HG03442 (cell line): Measurements from ENCODE around the gene ARPC2.
"Not testable (repeated sequence)": the region's sequence is repeated elsewhere in the genome, so short reads cannot be mapped to it uniquely, and the experiment has no call there.

ENCODE experiments used
- ATAC-seq: cut with Tn5 transposase; IDR thresholded peaks from one replicate; pipeline ENCODE4 v1.9.1; 2021; ENCODE audit warnings: mild to moderate bottlenecking, moderate library complexity; ENCODE audit not compliant: unreplicated experiment

The ARPC2 gene

DNA sequence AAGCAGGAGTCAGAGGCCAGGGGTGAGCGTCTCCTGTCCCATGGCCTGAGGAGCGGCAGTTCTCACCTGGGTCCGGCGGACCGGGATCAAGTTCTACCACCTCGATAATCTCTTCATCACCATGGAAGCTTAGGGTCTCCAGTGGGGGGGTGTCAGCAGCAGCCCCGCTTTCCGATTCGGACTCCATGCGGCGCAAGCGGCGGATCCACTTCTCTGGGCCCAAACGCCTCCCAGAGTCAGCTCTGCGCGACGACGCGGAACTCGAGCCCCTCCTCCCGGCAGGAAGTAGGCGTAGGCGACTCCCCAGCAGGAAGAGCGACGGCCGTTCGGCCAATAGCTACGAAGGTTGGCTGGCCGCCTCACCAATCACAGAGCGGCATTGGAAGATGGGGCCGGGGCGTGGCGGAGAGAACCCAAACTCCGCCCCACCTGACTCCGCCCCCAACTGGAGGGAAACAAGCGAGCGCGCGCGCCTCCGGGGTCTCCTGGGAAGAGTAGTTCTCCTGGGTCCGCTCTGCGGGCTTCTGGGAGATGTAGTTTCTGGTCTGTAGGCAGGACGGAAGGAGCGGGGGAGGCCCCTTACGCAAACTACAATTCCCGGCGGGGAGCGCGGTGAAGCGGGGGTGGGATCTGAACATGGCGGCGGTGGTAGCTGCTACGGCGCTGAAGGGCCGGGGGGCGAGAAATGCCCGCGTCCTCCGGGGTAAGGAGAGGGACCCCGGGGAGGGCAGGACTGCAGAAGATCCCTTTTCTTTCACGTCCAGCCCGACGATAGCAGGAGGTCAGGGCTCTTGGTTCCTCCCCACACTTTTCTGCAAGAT lies 53.1 kb downstream of the ARPC2 start, which contains the start of the genes AAMP and PNKD:
Gene AAMP, minus strand, starts transcription at position 238 of the 821 bp plus-strand sequence. Its CDS starts 51 bp downstream, at position 187.
Gene PNKD, plus strand, starts transcription at position 620 of the 821 bp plus-strand sequence. Its CDS starts 17 bp downstream, at position 637.
- ATAC-seq, result peak; percentile 88

DNA sequence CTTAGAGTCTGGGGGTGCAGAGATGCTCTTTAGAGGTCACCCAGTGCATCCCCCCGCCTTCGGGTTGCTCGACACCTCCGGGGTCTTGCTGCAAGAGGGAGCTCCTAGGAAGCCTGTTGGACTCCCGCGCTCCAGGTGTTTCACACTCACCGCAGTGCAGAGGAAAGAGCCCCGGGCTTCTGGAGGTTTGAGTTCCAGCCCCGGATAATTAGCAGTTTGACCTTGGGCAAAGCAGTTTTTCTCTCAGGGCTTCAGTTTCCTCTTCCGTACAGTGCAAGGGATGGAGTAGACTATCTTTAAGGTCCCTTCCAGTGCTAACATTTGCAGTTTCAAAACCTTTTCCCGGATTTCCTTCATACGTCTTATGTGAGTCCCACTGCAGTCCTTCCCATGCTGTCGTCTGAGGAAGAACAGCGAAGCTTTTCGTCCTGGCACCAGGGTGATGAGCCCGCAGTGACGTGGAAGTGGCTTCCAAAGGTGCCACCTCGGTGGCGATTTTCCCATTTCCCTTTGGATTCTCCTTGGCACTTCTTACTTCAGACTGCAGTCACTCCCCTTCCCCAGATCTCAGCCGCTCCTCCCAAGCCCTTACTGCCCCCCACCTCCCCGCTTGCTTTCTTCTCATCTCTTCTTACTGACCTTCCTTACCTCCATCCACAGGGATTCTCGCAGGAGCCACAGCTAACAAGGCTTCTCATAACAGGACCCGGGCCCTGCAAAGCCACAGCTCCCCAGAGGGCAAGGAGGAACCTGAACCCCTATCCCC lies 53.9 kb downstream of the ARPC2 start:
- ATAC-seq, result no peak

DNA sequence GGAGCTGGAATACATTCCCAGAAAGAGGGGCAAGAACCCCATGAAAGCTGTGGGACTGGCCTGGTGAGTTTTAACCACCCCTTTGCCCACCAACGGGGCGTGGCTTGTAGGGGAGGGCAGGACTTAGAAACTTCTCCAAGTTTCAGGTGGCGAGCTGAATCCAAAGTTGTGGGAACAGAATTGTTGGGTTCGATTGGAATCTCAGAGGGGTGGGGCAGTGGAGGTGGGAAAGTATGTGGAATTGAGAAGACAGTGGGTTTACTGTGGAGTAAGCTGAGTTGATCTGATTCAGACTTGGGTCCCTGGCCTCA lies 54.5 kb downstream of the ARPC2 start:
- ATAC-seq, result no peak

DNA sequence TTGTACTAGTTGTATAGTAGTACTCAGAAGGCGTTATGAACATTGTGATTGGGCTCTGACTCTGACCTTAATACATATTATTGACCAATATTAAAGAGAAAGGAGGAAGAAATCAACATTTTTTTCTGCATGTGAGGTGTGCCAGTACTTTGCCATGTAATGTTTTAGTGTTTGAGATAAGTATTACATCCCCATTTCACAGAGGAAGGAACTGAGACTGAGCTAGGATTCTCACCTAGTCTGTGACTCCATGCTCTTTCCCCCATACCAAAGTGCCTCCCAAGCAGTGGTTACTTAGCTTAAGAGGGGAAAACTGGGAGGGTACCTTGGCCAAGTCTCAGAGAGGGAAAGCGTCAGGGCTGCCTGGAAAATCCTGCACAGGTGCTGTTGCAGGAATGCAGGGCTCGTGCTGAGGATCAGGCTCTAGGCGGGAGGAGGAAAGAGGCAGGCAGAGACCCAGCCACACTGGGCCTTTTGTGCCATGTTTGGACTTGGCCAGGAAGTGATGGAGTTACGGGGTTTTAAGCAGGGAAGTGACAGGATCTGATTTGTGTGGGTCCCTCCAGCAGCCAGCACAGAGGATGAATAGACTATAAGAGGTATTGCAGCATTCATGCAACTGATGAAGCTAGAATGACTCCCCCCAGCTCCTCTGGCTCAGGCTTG lies 55.0 kb downstream of the ARPC2 start:
- ATAC-seq, result no peak

DNA sequence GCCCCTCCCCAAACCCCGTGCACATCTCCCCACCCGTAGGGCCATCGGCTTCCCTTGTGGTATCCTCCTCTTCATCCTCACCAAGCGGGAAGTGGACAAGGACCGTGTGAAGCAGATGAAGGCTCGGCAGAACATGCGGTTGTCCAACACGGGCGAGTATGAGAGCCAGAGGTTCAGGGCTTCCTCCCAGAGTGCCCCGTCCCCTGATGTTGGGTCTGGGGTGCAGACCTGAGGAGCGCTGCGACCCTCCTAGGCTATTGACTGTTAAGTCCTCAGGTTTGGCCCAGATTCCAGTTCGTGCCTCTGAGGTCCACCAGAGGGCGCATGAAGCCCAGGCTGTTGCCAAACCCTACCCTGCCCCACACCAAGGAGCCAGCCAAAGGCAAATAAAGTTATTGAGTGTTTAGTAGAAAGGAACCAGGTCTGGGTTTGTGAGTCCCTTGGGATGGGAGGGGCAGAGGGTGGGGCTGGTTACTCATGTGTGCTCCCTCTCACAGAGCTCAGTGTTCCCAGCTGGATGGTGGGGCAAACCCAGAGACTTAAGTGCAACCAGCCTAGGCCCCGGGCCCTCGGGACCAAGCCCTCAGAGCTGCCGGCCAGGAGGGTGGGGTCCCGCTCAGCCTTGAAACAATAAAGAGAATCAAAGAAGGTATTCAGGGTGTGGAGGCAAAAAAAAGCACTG lies 55.7 kb downstream of the ARPC2 start:
- peak; percentile 23 for ATAC-seq

DNA sequence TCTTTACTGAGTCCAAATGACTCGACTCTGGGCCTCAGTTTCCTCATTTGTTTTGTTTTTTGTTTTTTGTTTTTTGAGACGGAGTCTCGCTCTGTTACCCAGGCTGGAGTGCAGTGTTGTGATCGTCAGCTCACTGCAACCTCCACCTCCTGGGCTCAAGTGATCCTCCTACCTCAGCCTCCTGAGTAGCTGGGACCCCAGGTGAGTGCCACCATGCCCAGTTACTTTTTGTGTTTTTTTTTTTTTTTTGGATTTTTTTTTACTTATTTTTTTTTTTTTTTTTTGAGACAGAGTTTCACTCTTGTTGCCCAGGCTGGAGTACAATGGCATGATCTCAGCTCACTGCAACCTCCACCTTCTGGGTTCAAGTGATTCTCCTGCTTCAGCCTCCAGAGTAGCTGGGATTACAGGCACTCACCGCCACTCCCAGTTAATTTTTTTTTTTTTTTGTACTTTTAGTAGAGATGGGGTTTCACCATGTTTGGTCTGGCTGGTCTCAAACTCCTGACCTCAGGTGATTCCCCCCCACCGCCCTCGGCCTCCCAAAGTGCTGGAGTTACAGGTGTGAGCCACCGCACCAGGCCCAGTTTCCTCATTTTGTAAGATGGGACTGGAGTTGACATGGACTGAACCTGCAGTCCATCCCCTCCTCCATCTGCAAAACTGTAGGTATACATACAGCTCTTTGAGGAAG lies 56.4 kb downstream of the ARPC2 start:
- not testable (repeated sequence) for ATAC-seq

DNA sequence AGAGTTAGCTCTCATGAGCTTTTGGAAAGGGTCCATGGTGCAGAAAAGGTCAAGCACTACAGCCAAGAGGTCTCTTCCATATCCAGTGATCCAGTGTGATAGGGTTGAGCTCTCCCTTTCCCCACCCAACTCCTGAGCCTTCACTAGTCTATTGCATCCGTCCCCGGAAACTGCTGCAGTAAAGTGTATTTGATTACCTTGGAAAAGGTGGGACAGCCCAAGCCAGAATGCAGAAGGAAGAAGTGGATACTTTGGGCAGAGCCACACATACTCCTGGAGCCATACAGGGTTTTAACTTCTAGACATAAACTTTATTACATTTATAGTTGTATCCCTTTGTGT lies 56.9 kb downstream of the ARPC2 start:
- ATAC-seq, result no peak

DNA sequence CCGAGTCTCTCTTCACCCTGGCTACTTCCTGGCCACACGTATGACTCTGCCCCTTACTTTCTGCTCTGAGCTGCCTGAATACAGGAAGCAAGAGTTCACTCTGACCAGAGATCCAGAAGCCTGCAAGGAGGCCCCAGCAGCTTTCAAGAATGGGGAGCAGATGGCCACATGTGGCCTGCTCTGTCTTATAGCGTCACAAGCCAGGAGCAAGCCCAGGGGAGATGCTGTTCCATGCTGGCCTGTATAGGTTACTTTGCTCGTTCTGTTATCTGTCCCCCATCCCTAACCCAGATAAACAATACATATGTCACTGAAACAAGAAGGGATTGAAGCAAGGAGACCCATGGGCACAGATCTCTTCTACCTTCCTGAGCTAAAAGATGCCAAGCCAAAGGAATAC lies 57.6 kb downstream of the ARPC2 start:
- no peak for ATAC-seq

DNA sequence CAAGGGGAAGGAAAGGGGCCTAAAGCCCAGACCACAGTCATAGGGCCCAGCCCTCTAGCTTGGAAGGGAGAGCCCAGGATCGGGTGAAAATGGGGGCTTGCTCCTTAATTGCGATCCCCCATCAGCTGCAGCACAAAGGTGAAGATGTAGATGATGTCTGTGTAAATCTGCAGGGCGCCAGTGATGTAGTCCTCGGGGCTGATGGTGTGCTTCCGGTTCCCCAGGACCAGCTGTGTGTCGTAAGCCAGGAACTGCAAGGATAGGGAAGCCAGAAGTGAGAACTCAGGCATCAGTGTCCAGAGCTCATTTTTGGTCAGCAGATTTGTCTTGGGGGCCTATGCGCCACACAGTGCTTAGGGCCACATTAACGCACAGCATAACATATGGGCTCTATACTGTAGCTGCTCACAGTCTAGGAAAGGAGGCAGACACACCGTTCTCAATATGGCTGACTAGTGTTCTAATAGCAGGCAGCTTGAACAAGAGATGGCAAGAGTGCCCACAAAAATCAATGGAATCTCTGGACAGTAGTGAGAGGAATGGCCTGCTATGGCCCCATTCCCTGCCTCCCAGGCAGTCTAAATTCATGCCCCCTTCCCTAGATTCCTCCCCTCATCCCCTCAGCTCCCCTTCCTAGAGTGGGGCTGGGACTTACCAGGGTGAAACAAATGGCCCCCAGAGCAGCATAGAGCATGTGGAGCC lies 58.5 kb downstream of the ARPC2 start:
- no peak for ATAC-seq

DNA sequence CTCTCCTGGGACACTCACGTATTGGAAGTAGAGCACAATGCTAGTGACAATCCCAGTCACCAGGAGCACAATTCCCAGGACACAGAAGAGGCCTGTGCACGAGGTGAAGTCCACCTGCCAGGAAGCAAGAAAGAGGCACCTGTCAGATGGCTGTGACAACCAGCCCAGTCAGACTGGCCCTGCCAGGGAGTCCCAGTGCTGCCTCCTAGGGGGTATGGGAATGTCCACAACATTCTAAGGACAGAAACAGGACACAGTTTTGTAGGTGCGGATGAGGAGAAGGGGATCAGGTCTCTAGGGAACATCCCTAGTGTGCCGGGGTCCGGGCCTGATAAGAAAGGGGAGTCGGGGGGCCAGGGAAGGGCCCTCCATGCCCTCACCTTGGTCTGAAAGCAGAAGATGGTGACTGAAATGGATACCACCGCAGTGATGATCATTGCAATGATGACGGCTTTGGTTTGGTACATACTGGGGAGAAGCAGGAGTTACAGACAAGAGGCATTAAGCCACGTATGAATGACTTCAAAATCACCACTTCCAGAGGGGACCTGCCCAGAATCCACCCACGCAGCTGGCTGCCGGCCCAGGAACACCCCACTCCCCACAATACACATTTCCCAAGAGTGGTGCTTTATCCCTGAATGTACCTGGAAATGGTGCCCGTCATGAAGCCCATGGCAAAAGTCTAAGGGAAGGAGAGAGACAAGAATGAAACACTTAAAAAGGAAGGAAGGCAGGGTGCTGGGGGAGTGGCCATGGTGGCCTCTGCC lies 60.2 kb downstream of the ARPC2 start:
- ATAC-seq, result no peak

DNA sequence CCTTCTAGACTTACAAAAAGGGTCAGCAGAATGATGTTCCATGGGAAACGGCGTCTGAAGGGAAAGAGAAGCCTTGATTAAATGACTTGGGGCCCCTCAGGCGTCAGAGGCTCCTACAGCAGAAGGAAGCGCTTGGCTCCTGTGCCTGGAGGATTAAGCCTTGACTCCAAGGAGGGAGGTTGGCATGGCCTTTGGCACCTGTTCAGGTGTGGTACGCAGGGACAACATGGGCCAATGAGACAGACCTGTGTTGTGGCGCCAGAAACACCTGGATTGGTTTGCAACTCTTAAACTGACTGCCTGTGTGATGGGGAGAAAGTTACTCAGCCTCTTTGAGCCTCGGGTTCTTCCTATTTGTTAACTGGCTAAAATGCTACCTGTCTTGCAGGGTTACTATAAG lies 60.9 kb downstream of the ARPC2 start:
- no peak for ATAC-seq

DNA sequence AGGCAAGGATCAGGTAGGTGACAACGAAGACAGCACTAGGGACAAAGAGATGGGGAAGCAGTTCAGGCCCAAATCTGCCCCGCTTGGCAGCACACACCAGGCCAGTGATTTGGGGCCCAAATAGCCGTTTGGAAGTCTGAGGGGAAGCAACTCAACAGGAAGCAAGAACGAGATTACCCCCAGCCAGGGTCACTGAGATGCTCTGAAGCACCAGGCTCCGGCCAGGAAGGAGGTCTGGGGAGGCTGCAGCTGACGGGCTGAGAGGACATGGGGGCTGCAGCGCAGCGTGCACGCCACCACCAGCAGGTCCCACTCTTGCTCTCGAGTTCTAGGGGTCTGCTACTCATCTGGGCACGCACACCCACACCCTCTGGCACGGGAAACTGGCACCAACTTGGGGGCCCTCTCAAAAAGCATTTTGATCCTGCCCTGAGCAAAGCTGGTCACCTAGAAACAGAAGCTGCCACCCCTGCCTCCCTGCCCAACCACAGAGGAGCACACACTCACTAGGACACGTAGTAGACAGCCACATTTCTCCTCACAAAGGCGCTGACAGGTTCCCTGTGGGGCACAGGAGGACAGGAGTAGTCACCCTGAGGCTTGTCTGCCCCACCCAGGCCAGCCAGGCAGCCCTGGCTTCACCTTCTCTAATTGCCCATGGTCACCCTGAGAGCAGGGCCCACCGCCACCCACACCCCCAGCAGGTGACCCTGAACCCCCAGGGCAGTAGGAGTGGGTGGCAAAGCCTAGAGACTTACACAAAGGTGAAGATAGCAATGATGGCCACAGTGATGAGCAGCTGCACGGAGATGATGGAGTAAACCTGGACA lies 61.8 kb downstream of the ARPC2 start:
- no peak for ATAC-seq

DNA sequence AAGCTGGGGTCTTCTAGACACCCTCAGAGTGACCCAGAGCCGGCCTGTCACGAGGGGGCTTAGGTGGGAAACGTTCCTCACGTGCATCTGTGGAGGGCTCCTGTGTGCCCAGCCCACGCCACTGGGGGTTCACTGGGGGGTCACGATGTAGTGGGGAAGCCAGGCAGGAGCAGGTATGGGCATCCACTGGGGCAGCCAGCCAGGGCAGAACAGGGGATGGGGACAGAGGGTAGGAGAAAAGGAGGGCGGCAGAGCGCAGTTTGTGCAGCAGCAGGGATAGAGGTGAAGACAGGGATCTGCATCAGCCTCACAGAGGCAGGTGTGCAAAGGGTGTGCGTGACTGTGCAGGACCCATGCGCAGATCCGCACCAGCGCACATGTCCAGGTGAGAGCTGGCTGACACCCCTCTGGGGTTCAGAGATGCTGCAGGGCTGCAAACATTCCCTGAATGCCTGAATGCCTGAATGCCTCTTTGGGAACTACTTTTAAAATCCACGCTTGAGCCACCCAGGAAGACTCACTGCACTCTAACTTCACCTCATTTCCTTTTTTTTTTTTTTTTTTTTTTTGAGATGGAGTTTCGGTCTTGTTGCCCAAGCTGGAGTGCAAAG lies 63.4 kb downstream of the ARPC2 start:
- no peak for ATAC-seq

DNA sequence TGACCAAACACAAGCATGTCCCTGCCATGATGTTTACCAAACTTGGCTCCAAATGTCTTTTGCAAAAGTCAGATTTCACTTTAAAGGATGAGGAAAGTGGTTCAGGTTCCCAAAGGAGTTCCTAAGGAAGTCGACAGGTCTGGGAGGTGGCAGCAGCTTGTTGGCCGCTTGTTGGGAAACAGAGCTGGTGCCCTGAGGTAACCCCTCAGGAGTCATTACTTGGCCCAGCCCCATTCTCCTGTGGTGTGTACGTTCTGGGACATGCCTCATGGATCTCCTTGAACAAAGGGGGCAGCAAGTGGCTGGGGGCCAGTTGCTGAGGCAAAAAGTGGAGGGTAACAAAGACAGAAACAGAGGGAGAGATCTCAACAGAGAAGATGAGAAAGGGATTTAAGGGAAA lies 64.5 kb downstream of the ARPC2 start:
- ATAC-seq, result no peak

DNA sequence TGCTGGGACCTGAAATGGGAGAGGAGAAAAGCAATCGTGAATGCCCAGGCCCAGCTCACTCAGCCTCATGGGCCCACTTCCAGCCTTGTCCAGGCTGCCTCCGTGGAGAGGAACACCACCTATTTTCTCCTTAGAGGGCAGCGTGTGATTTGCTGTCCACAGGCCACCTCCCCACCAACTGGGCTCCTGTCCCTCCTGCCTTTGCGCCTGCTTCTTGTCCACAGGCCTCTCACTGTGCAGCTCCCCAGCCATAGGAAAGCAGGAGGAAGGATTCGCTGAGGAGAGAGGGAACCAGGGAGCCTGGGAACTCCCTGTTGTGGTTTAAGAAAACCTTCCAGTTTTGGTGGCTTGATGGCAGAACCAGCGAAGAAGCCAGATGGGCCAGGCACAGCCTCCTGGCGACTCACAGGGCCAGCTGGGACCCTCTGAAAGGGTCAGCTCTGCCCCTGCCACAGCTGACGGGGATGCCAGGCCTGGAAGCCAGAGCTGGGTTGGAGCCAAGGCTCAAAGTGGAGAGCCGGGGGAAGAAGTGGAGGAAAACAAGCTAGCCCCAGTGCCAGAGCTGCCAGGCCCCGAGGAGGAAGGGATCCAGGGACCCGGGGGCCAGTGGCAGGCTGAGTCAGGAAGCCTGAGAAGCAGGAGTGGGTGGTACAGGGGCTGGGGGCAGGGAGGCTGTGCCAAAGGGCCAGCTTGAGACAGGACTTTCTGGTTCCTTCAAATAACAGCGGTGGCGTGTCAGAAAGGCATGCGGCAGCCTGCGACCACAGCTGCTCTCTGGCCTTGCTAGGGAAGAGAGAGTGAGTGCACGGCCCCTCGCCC lies 65.4 kb downstream of the ARPC2 start:
- no peak for ATAC-seq

DNA sequence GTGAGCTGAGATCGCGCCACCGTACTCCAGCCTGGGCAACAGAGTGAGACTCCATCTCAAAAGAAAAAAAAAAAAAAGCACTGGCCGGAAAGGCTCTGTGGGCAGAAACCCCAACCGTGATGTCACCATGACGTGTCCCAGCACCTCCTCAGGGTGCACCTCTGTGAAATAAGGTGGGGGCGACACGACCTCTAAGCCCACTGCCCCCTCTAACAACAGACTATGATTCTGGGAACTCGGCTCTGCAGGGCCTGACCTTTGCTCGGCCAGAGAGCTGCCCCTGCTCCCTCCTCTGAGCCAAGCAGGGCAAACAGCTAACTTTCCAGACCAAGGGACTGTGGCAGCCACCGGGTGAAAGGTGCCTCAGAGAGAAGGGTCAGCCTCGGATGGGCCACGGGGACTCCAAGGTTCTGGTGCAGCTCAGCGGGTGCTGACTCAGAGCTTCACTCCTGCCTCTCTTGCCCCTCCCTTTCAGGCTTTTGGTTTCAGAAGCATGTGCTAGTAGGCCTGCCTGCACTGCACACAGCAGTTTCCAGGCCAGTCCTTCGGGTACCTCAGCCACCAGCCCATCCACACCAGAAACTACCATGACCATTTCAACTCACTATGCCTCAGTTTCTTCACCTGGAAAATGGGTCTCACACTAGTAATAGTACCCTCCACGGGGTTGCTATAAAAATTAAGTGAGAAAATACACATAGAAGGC lies 67.3 kb downstream of the ARPC2 start:
- peak; percentile 58 for ATAC-seq
